SU-DHL-6 (cell line): ENCODE data around the gene NIPAL4.

Experiments used
- H2AFZ ChIP-seq: fragments of 200-600 bp; sonication (generic); 2 replicates; pipeline ENCODE4 v1.6.1; 2014; ENCODE audit warnings: low read depth, mild to moderate bottlenecking, moderate library complexity, mixed read lengths, antibody characterized with exemption, low read length; ENCODE audit not compliant: severe bottlenecking
- H3F3A ChIP-seq: fragments of 200-600 bp; shearing (Covaris generic); 2 replicates; pipeline ENCODE4 v1.6.0; 2016; ENCODE audit warnings: antibody characterized with exemption, mild to moderate bottlenecking; ENCODE audit not compliant: insufficient read depth
- H3K27ac ChIP-seq: fragments of 200-600 bp; sonication (generic); 2 replicates; pipeline ENCODE4 v1.5.1; 2016; ENCODE audit warnings: low read depth, mild to moderate bottlenecking, low read length, moderate library complexity, mixed read lengths
- H3K27me3 ChIP-seq: fragments of 200-600 bp; sonication (generic), shearing (Covaris generic); 2 replicates; pipeline ENCODE4 v1.6.0; 2014; ENCODE audit warnings: mild to moderate bottlenecking, low read length
- H3K36me3 ChIP-seq: fragments of 200-600 bp; sonication (generic); 2 replicates; pipeline ENCODE4 v1.6.1; 2014; ENCODE audit warnings: mild to moderate bottlenecking, low read length, mixed read lengths
- H3K4me2 ChIP-seq: fragments of 300-600, 200-600 bp; shearing (Covaris generic), sonication (generic); 2 replicates; pipeline ENCODE4 v1.6.0; 2014; ENCODE audit warnings: low read length, low read depth, mild to moderate bottlenecking; ENCODE audit not compliant: poor library complexity, severe bottlenecking
- H3K4me3 ChIP-seq: fragments of 200-600 bp; sonication (generic); 2 replicates; pipeline ENCODE4 v1.5.1; 2014; ENCODE audit warnings: antibody characterized with exemption, low read length, mild to moderate bottlenecking, mixed read lengths; ENCODE audit not compliant: insufficient read depth, poor library complexity, severe bottlenecking
- H3K79me2 ChIP-seq: fragments of 200-600 bp; sonication (generic); 2 replicates; pipeline ENCODE4 v1.6.1; 2014; ENCODE audit warnings: mild to moderate bottlenecking, low read length, moderate library complexity; ENCODE audit not compliant: insufficient read depth
- H3K9ac ChIP-seq: fragments of 200-600 bp; sonication (generic); 2 replicates; pipeline ENCODE4 v1.7.0; 2014; ENCODE audit warnings: mild to moderate bottlenecking, low read length
- H3K9me2 ChIP-seq: fragments of 200-600 bp; sonication (generic); replicated peaks from 2 replicates; pipeline ENCODE4 v1.6.1; 2014; ENCODE audit warnings: low read length; ENCODE audit not compliant: insufficient read depth
- H3K9me3 ChIP-seq: fragments of 200-600 bp; sonication (generic); 2 replicates; pipeline ENCODE4 v1.6.1; 2014; ENCODE audit warnings: low read length, mixed read lengths; ENCODE audit not compliant: insufficient read depth
- H4K20me1 ChIP-seq: fragments of 200-600 bp; sonication (generic); 2 replicates; pipeline ENCODE4 v1.6.1; 2014; ENCODE audit warnings: low read depth, mild to moderate bottlenecking, antibody characterized with exemption, low read length, moderate library complexity, mixed read lengths
- EZH2phosphoT487 ChIP-seq: fragments of 200-600 bp; sonication (generic), shearing (Covaris generic); conservative IDR thresholded peaks from 2 replicates; pipeline ENCODE4 v1.6.1; 2018; ENCODE audit warnings: mild to moderate bottlenecking, antibody characterized with exemption, low read length, moderate library complexity, mixed read lengths
- TF ChIP-seq, protein P1 (sequence below): fragments of 200-600 bp; sonication (generic); IDR thresholded peaks from one replicate; pipeline ENCODE4 v1.5.1; 2017; ENCODE audit warnings: antibody characterized with exemption, mild to moderate bottlenecking, low read length, moderate library complexity; ENCODE audit not compliant: insufficient read depth, poor library complexity, severe bottlenecking

NIPAL4 gene

DNA sequence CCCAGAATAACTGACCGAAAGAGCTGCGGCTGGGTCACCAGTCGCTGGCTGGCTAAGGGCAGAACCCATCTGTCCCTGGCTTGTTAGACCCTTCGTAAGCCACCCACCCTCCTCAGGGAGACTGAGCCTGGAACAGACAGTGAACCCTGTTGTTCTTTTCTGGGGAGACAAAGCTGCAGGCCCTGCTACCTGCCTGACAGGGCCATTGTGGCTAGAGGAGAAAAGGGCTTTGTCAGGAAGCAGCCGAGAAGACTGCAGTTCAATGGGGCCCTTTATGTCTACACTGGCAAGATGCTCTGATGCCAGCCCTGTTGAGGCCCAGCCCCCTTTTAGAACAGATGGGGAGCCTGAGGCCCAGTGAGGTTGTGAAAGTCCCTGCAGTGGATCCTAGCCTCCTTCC, 3.7 kb upstream of the NIPAL4 start:
- H3K36me3 ChIP-seq, result no peaks in the 10 kb centered on the region
- H3K4me2 ChIP-seq, result no peak overlapping the region
- H3K27me3 ChIP-seq, result no peaks in the 10 kb centered on the region
- H3F3A ChIP-seq, result no peaks in the 10 kb centered on the region; the same call in 1 of the 2 replicates
- no peak overlapping the region for H3K9ac ChIP-seq
- H3K27ac ChIP-seq, result no peak overlapping the region
- H3K4me3 ChIP-seq, result no peak overlapping the region
- H3K9me2 ChIP-seq, result no peaks in the 10 kb centered on the region
- TF ChIP-seq, protein P1, sequence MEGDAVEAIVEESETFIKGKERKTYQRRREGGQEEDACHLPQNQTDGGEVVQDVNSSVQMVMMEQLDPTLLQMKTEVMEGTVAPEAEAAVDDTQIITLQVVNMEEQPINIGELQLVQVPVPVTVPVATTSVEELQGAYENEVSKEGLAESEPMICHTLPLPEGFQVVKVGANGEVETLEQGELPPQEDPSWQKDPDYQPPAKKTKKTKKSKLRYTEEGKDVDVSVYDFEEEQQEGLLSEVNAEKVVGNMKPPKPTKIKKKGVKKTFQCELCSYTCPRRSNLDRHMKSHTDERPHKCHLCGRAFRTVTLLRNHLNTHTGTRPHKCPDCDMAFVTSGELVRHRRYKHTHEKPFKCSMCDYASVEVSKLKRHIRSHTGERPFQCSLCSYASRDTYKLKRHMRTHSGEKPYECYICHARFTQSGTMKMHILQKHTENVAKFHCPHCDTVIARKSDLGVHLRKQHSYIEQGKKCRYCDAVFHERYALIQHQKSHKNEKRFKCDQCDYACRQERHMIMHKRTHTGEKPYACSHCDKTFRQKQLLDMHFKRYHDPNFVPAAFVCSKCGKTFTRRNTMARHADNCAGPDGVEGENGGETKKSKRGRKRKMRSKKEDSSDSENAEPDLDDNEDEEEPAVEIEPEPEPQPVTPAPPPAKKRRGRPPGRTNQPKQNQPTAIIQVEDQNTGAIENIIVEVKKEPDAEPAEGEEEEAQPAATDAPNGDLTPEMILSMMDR, result no peak
- no peak for TF ChIP-seq EZH2phosphoT487
- H2AFZ ChIP-seq, result no peak overlapping the region
- H4K20me1 ChIP-seq, result no peaks in the 10 kb centered on the region
- no peaks in the 10 kb centered on the region for H3K79me2 ChIP-seq
- no peaks in the 10 kb centered on the region for H3K9me3 ChIP-seq

GRCh38 chr5:157457391-157457790, 2.6 kb upstream of the NIPAL4 start:
- H3K9me3 ChIP-seq, result no peaks in the 10 kb centered on the region
- TF ChIP-seq, protein P1, result no peak
- TF ChIP-seq EZH2phosphoT487, result no peak
- no peak overlapping the region for H3K9ac ChIP-seq
- no peaks in the 10 kb centered on the region for H3K36me3 ChIP-seq
- no peak overlapping the region for H2AFZ ChIP-seq
- no peaks in the 10 kb centered on the region for H3K27me3 ChIP-seq
- no peaks in the 10 kb centered on the region; the same call in 1 of the 2 replicates for H3F3A ChIP-seq
- H3K9me2 ChIP-seq, result no peaks in the 10 kb centered on the region
- no peaks in the 10 kb centered on the region for H4K20me1 ChIP-seq
- no peak overlapping the region for H3K4me2 ChIP-seq
- H3K79me2 ChIP-seq, result no peaks in the 10 kb centered on the region
- no peak overlapping the region for H3K27ac ChIP-seq
- H3K4me3 ChIP-seq, result no peak overlapping the region

DNA sequence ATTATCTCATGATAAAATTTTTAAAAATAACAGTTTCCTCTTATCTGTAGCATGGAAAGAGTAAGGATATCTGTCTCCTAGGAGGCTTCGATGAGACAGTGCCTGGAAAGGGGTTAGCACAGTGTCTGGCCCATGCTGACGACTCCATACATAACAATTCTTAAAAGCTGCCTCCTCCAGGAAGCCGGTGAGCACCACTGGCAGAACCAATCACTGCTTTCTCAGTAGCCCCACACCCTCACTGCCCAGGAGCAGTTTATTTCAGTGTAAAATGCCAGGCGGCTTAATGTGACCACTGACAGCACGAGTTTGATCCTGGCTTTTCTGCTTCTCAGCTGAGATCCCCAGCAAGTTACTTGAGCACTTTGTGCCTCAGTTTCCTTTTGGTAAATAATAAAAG, 1.2 kb upstream of the NIPAL4 start:
- H3K4me2 ChIP-seq, result no peak overlapping the region

More for the DNA sequence above, 1.2 kb upstream of the NIPAL4 start:
- Histone ChIP-seq H4K20me1 (no peaks in the 10 kb centered on the region), H3K27ac (no peak overlapping the region), H3K27me3 (no peaks in the 10 kb centered on the region), H3F3A (no peaks in the 10 kb centered on the region; the same call in 1 of the 2 replicates), H2AFZ (no peak overlapping the region), H3K9ac (no peak overlapping the region), H3K79me2 (no peaks in the 10 kb centered on the region), H3K4me3 (no peak overlapping the region), H3K9me3 (no peaks in the 10 kb centered on the region), H3K36me3 (no peaks in the 10 kb centered on the region), H3K9me2 (no peaks in the 10 kb centered on the region)
- TF ChIP-seq EZH2phosphoT487, result no peak
- TF ChIP-seq, protein P1, result no peak
